SH-SY5Y (cell line): ENCODE results near the gene NFASC.

ENCODE experiments used
- GATA2 ChIP-seq: IDR thresholded peaks from 2 replicates; pipeline ENCODE4 v1.6.1; 2011; ENCODE audit warnings: mild to moderate bottlenecking, low read depth, low read length
- GATA3 ChIP-seq: IDR thresholded peaks from 2 replicates; pipeline ENCODE4 v1.6.1; 2011; ENCODE audit warnings: low read depth, mild to moderate bottlenecking, low read length, moderate library complexity

Gene NFASC

DNA sequence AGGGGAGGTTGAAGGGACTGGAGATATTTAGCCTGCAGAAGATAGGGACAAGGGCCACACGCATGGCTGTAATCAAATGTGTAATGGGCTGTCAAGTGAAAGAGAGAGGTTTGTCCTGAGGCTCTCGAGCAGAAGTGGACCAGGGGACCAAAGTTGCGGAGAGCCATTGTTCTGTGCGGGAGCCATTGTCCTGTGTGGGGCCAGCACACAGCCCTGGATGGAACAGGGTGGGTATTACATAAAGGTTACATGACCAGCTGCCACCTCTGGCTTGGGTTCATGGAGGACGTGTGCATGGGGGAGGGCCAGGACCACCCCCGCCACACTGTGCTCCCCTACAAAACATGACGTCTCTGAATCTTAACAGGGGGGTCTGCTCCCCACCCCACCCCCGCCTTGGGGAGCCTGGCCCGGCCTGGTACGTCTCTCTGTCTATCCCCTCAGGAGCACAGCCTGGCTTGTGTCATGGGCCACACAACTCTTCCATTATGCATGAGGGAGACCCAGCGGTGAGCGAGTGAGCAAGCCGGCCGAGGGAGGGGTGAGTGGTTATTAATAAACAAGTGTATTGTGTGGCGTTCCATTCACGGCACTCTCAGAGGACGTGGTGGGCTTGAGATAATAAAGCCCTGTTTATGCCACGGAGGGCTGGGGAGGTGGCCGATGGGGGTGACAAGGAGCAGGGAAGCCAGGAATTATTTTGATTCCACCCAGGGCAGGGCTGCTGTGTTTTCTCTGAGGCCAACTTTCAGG lies at the start of gene NFASC:
TSS of gene NFASC (plus strand) at position 703 of the 753 bp plus-strand sequence. CDS start 73,454 bp downstream, outside the sequence.
- TF ChIP-seq GATA2 (no peak), GATA3 (no peak)

DNA sequence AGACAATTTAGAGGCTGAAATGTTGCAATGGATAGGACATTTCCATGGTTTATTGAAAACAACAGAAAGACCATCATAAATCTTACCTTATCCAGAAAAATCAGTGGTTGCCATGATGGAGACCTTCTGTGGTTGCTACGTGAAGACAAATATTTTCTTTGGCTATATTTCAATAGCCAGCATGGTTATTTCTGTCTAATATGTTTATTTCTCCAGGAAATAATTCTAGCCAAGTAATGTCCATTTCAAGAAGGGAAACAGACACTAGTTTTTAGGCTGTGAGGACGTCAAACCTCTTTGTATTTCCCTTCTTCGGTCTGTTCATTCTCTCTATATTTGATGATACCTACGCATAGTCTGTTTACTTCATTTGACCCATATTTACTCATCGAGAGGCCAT lies 49.2 kb upstream of the NFASC start:
- peak; percentile 42; the same call in 1 of the 2 replicates for TF ChIP-seq GATA2
- no peak for TF ChIP-seq GATA3

- TF ChIP-seq GATA2 (no peak), GATA3 (no peak)
Observed at GRCh38 chr1:204821924-204822323, 48.7 kb upstream of the NFASC start.

- TF ChIP-seq GATA2 (no peak), GATA3 (no peak)
Observed at GRCh38 chr1:204826970-204827369, 43.7 kb upstream of the NFASC start.

GRCh38 chr1:204828352-204828850 lies 42.3 kb upstream of the NFASC start:
- TF ChIP-seq GATA2 (no peak), GATA3 (no peak)

- TF ChIP-seq GATA2 (no peak), GATA3 (no peak)
Observed at GRCh38 chr1:204829133-204829825, 41.4 kb upstream of the NFASC start.

DNA sequence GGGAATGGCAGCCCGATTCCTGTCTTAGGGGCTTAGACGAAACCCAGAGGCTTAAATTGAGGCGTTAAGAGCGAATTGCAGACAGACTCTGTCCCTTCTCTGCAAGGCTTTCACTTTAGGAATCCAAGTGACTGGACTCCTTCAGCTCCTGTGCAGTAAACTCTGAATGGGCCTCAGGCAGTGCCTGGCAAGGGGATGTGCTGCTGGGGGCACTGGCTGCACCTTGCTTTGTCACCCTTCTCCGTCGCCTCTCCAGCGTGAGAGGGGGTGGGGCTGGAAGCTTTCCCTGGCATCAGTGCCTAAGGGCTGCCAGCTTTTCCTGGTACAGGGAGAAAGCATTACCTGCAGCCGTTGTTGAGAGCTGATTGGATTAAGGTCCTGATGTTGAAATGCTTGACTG lies 39.9 kb upstream of the NFASC start:
- TF ChIP-seq GATA2 (no peak), GATA3 (no peak)

DNA sequence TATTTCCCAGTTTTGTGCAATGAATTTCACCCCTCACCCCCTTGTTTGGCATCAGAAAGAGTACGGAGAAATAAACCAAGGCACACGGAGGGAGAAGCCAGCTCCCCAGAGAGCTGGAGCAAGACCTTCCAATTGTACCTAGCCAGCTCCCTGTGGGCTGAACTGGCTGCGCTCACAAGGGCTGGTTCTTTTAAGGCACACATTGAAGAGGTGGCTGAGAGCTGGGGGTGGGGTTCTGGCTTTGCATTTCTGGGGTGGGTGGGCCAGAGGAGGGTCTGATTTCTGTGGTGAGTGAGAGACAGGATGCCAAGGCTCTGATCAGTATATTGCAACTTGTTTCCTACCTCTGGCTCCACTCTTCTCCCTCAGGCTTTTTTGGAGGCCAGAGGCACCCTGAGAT lies 39.5 kb upstream of the NFASC start:
- no peak for TF ChIP-seq GATA2
- TF ChIP-seq GATA3, result no peak

GRCh38 chr1:204834336-204834735 lies 36.3 kb upstream of the NFASC start:
- TF ChIP-seq GATA2, result no peak

- no peak for TF ChIP-seq GATA3
- TF ChIP-seq GATA2, result no peak
Observed at GRCh38 chr1:204834752-204835151, 35.9 kb upstream of the NFASC start.

GRCh38 chr1:204835737-204836136 lies 34.9 kb upstream of the NFASC start:
- no peak for TF ChIP-seq GATA2
- TF ChIP-seq GATA3, result no peak

- TF ChIP-seq GATA2 (no peak), GATA3 (no peak)
Observed at GRCh38 chr1:204836856-204837255, 33.8 kb upstream of the NFASC start.

DNA sequence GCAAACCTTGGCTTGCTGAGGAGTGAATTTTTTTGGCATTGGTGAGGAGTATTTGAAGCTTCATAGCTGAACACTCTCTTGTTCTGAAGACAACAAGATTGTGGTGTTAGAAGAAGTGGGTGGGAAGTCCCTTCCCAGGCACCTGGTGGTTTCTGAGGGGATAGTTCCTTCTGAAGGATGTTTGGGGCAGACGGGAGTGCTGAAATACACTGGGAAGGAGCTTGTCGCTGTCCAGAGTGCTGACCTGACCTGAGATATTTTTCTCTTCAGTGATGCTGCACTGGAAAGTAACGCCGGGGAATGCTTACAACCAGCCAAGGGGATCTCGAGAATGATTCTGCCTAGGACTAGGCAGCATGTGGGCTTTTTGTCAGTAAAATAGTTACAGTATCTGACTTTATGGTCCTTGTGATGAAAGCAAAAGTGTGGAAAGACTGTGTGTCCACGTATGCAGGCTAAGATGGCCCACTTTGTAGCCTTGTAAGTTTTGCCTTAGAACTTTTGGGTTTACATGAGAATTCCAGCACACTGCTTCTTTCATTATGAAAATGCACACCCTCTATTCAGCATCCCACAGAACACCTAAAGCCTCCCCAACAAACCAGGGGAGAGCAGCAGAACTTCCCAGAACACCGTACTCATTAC lies 33.1 kb upstream of the NFASC start:
- TF ChIP-seq GATA2, result no peak
- no peak for TF ChIP-seq GATA3

- TF ChIP-seq GATA2 (no peak), GATA3 (no peak)
Observed at GRCh38 chr1:204841316-204841715, 29.3 kb upstream of the NFASC start.
